Hepatocyte (in vitro differentiated cells): ENCODE results near the gene ATP1A3.

ENCODE experiments used
- EZH2 ChIP-seq: fragments of 200-600 bp; sonication (generic); IDR thresholded peaks from 2 replicates; pipeline ENCODE4 v1.6.1; 2016; ENCODE audit warnings: antibody characterized with exemption, mild to moderate bottlenecking, borderline replicate concordance
- TF ChIP-seq, protein P1 (sequence below): fragments of 200-600 bp; sonication (generic); IDR thresholded peaks from 2 replicates; pipeline ENCODE4 v1.5.1; 2016; ENCODE audit warnings: antibody characterized with exemption, mild to moderate bottlenecking; ENCODE audit not compliant: poor library complexity

GRCh38 chr19:41969772-41970458 lies 24.1 kb downstream of the ATP1A3 start:
- TF ChIP-seq, protein P1, sequence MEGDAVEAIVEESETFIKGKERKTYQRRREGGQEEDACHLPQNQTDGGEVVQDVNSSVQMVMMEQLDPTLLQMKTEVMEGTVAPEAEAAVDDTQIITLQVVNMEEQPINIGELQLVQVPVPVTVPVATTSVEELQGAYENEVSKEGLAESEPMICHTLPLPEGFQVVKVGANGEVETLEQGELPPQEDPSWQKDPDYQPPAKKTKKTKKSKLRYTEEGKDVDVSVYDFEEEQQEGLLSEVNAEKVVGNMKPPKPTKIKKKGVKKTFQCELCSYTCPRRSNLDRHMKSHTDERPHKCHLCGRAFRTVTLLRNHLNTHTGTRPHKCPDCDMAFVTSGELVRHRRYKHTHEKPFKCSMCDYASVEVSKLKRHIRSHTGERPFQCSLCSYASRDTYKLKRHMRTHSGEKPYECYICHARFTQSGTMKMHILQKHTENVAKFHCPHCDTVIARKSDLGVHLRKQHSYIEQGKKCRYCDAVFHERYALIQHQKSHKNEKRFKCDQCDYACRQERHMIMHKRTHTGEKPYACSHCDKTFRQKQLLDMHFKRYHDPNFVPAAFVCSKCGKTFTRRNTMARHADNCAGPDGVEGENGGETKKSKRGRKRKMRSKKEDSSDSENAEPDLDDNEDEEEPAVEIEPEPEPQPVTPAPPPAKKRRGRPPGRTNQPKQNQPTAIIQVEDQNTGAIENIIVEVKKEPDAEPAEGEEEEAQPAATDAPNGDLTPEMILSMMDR: no peak
- no peak for TF ChIP-seq EZH2
